HG03457 (cell line): Measurements from ENCODE around the gene CELF4.

Source experiments
- ATAC-seq: cut with Tn5 transposase; IDR thresholded peaks from one replicate; pipeline ENCODE4 v1.9.1; 2021; ENCODE audit warnings: moderate number of reproducible peaks; ENCODE audit not compliant: unreplicated experiment

CELF4 gene

GRCh38 chr18:37548679-37549289, 16.8 kb downstream of the CELF4 start:
- no peak for ATAC-seq

GRCh38 chr18:37547196-37547827, 18.3 kb downstream of the CELF4 start:
- ATAC-seq: no peak

DNA sequence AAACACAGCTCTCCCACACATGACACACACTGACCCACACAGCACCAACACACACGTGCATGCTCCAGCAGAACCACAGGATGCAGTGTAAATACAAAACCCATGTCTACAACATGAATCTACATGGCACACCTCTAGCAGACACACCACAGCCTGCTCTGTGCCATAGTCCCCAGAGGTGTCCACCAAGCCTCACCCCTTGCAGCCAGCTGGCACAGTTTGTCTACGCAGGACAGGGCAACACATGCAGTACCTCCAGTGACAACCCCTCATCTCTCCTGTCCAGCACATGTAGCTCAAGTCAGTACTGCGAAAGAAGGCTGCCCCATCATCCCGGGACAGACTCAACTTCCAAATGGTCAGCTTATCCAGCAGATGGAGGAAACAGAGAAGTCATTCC, 18.9 kb downstream of the CELF4 start:
- ATAC-seq: no peak

GRCh38 chr18:37546272-37546537, 19.4 kb downstream of the CELF4 start:
- no peak for ATAC-seq

- no peak for ATAC-seq
Observed at GRCh38 chr18:37545461-37546271, 19.9 kb downstream of the CELF4 start.

GRCh38 chr18:37544713-37545112, 20.9 kb downstream of the CELF4 start:
- no peak for ATAC-seq

- no peak for ATAC-seq
Observed at GRCh38 chr18:37544217-37544616, 21.4 kb downstream of the CELF4 start.

DNA sequence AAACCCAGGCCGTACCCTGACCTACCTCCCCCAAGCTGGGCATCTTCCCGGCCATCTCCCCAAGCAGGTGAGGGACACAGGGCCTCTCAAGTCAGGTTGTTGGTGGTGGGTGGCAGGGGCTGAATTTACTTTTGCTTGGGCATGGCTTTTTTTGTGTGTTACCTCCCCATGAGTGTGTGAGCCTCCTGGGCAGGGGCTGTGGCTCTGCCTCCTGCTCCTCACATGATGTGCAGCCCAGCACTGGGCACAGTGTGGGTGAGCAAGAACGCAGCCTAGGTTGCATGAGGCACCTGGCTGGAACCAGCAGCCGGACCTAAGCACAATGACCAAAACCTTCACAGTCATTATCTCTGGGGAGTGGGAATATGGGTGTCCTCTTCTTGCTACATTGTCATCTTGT, 22.3 kb downstream of the CELF4 start:
- no peak for ATAC-seq

DNA sequence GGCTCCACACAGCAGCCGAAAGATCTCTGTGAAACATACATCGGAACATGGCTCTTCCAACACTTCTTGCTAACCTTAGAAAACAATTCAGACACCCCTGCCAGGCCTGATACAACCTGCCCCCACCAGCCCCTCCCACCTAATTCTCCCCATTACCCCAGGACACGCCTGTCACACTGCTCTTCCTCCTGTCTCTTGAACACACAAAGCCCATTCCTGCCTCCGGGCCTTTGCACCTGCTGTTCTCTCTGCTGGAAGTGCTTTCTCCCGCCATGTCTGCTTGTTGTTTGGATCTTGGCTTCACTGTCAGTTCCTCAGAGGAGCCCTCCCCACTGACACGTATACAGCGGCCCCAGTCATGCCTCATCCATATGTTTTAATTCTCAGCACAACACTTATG, 24.1 kb downstream of the CELF4 start:
- ATAC-seq: no peak

DNA sequence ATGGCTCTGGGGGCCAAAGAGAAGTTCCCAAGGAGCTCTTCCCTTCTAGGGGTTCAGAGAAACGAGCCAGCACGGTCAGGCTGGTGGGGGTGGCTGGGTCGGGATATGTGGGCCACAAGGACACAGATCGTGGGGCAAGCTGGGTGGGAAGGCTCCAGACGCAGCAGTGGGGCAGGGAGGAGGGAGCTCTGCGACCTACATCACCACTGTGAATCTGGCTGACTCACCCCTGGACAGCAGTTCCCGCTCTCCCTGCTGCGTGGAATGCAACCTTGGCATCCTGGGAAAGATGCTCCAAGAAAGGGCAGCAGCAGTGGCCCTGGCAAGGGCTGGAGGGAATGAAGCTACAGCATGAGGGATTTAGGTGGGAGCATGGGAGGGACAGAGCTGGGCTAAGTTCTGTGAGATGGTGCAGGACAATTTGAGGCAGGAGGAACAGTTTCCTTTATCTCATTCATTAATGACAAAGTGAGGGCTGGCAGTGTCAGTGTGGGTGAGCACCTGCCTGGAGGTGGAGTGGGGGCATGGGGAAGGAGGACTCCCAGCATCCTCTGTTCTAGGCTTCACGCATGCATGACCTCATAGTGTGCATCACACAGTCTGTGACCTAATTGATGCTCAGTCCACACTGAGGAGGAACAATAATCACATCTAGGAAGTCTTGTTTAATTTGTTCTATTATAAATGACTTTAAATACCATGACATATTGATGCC, 25.0 kb downstream of the CELF4 start:
- ATAC-seq: no peak

- no peak for ATAC-seq
Observed at GRCh38 chr18:37539236-37539635, 26.4 kb downstream of the CELF4 start.

- ATAC-seq: no peak
Observed at GRCh38 chr18:37538526-37539205, 26.9 kb downstream of the CELF4 start.

GRCh38 chr18:37537868-37538525, 27.6 kb downstream of the CELF4 start:
- ATAC-seq: no peak

DNA sequence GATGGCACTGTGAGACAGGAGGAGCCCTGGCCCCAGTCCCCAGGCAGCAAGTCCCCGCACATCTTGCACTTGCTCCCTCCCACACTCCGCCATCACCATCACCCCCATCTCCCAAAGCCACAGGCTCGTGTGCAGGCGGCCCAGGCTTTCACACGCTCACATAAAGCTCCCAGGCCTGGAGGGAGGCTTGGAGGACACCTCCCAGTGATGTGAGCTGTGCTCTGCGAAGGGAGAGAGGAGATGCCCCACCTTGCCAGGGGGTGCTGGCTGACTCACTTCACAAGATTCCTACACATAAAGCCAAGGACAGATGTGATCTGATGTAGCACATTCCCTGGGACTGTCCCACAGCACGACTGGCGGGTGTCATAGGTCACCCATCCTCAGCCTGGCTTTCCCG, 28.9 kb downstream of the CELF4 start:
- ATAC-seq: no peak

DNA sequence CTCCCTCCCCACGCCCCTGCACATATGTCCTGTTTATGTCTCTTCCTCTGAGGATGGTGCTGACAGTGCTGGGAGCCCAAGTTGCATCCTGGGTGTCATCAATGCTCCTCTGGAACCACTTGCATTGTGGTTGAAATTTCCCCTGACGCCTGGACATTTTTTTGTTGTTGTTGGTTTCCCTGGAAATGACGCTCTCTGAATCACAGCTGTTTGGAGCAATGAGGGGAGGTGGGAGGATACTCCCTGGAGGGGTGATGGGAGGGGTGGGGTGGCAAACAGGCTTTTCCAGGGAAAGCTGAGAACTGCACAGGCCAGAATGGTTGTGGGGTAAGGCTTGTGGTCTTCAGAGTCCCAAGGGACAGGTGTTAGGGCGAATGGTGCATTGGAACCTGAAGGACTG, 29.6 kb downstream of the CELF4 start:
- ATAC-seq: no peak

DNA sequence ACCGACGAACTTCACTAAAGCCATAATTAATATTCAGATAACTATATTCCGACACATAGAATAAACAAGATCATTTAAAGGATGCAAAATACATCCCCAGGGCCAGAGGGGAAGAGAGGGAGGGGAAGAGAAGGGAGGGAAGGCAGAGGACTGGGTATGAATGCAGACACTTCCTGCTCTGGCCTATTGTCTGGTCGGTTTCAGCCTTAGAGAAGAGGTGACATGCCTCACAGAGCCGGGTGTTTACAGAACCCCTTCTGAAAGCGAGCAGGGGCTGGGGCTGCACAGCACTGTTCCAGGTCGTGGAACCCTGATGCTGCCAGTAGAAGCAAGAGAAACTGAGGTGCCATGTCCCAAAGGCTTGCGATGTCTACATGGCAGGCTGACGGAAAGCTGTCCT, 31.0 kb downstream of the CELF4 start:
- no peak for ATAC-seq

DNA sequence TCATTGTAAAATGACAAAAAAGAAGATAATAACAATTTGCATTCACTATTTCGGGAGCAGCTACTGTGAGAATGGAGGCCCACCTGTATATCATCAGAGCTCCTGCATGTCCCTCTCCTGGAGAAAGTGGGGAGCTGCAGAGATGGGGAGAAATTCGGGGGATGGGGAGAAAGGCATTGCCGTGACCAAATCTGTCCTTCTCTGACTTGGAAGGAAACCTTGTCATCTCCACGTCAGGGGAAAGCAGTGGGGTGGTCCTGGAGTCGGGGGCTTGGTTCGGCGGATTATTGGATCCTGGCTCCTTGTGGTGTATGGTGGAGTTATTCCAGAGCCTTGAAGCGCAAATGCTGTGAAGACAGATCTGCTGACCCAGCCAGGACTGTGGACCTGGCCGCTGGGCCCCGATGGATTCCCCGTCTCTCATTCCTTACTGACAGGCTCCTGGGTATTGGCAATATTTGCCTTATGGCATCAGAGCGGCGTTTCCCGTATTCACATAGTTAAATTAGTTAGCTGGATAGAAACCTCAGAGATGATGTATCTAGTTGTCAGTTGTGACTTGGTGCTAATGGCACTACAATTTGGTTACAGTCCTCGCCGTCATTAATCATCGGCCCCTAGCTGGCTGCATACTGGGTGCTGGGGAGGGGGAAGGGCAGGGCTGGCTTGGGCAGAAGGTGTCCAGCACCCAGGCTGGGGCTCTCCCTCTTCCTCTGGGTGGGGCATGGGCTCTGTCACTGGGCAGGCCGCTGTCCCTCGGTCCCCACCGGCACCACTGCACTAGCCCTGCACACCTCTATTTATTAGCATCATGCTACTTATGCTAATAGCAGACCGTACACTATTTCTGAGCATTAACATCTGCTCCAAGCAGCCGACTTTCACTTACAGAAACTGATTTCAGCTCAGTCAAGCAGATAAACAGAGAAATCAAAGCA, 31.7 kb downstream of the CELF4 start:
- no peak for ATAC-seq

GRCh38 chr18:37532917-37533316, 32.7 kb downstream of the CELF4 start:
- no peak for ATAC-seq

- ATAC-seq: no peak
Observed at GRCh38 chr18:37529863-37530262, 35.7 kb downstream of the CELF4 start.

- ATAC-seq: no peak
Observed at GRCh38 chr18:37529296-37529695, 36.3 kb downstream of the CELF4 start.
